Measurements from ENCODE around the gene GSPT1.

GRCh38 chr16:11876306-11876705 lies 39.5 kb downstream of the GSPT1 start:
- TF ChIP-seq MXI1 (IDR thresholded peaks at IDR 0.05; ENCODE audit: low read depth, low read length) (no peak), CHD2 (IDR thresholded peaks at IDR 0.05; ENCODE audit: low read length, partially characterized antibody) (no peak), CTCF (IDR thresholded peaks at IDR 0.05) (no peak), USF2 (IDR thresholded peaks at IDR 0.05; ENCODE audit: borderline replicate concordance, low read depth, low read length) (no peak), RAD21 (IDR thresholded peaks at IDR 0.05; ENCODE audit: low read length) (no peak), POLR2AphosphoS5 (IDR thresholded peaks at IDR 0.05; ENCODE audit: low read depth, low read length) (no peak), RFX5 (IDR thresholded peaks at IDR 0.05; ENCODE audit: low read length) (no peak), ZBTB33 (IDR thresholded peaks at IDR 0.05; ENCODE audit: borderline replicate concordance, low read depth) (no peak), PBX3 (IDR thresholded peaks at IDR 0.05) (no peak), EP300 (IDR thresholded peaks at IDR 0.05; ENCODE audit: borderline replicate concordance in 1 of 2, low read depth in 1 of 2, low read length in 1 of 2) (no peak)
